Keratinocyte (primary cell): Measurements from ENCODE around the gene DKK3. TPM values are rescaled to one million over a fixed set of nuclear protein-coding genes. Genes with fewer than 3 reads are reported as not detected.

ENCODE experiments used
- DNase-seq: peaks from one replicate; pipeline ENCODE4 v3.0.0-alpha.2; 2011; ENCODE audit warnings: low read depth, missing footprints, low spot score
- FAIRE-seq: peaks from 2 replicates; lab custom pipeline; 2011; peaks lifted over from hg19 to GRCh38; lab: Jason Lieb, UNC
- H2AFZ ChIP-seq: 2 replicates; pipeline ENCODE4 v1.6.0; 2012; ENCODE audit warnings: low read length, control low read depth, inconsistent platforms; ENCODE audit not compliant: control insufficient read depth
- H3K27ac ChIP-seq: 2 replicates; pipeline ENCODE4 v1.5.1; 2011; ENCODE audit warnings: low read length; ENCODE audit not compliant: control insufficient read depth, insufficient read depth
- H3K27me3 ChIP-seq: 3 replicates; pipeline ENCODE4 v1.6.0; 2011; ENCODE audit warnings: low read length; ENCODE audit not compliant: control insufficient read depth, insufficient read depth; ENCODE audit errors: extremely low read depth
- H3K36me3 ChIP-seq, 2 experiments: 2 replicates in 1 of 2; 3 replicates in 1 of 2; pipeline ENCODE4 v1.5.1; 2011; ENCODE audit warnings: low read length in 2 of 2, mild to moderate bottlenecking in 1 of 2; ENCODE audit not compliant: control insufficient read depth in 2 of 2, insufficient read depth in 2 of 2; ENCODE audit errors: extremely low read depth in 1 of 2
- H3K4me1 ChIP-seq: 3 replicates; pipeline ENCODE4 v1.5.1; 2011; ENCODE audit warnings: low read length; ENCODE audit not compliant: control insufficient read depth, insufficient read depth; ENCODE audit errors: extremely low read depth
- H3K4me2 ChIP-seq: 3 replicates; pipeline ENCODE4 v1.6.0; 2011; ENCODE audit warnings: low read depth, low read length; ENCODE audit not compliant: control insufficient read depth, insufficient read depth; ENCODE audit errors: extremely low read depth
- H3K4me3 ChIP-seq, 3 experiments: fragments of 200-600 bp in 1 of 3; sonication (generic) in 1 of 3; 2 replicates in 2 of 3; 3 replicates in 1 of 3; pipeline ENCODE4 v1.5.1; 2011 to 2016; ENCODE audit warnings: low read length in 3 of 3, mild to moderate bottlenecking in 3 of 3, control low read depth in 2 of 3, inconsistent platforms in 1 of 3, low read depth in 1 of 3, mixed read lengths in 1 of 3, mixed run types in 1 of 3, moderate library complexity in 1 of 3; ENCODE audit not compliant: control insufficient read depth in 2 of 3, insufficient read depth in 2 of 3; ENCODE audit errors: extremely low read depth in 1 of 3
- H3K79me2 ChIP-seq: 2 replicates; pipeline ENCODE4 v1.6.0; 2012; ENCODE audit warnings: low read length; ENCODE audit not compliant: control insufficient read depth, insufficient read depth
- H3K9ac ChIP-seq: 3 replicates; pipeline ENCODE4 v1.6.0; 2011; ENCODE audit warnings: low read length; ENCODE audit not compliant: control insufficient read depth, insufficient read depth; ENCODE audit errors: extremely low read depth
- H3K9me1 ChIP-seq: 3 replicates; pipeline ENCODE4 v1.6.0; 2011; ENCODE audit warnings: low read length; ENCODE audit not compliant: control insufficient read depth, insufficient read depth; ENCODE audit errors: extremely low read depth
- H3K9me3 ChIP-seq: 2 replicates; pipeline ENCODE4 v1.5.1; 2012; ENCODE audit warnings: low read depth, low read length; ENCODE audit not compliant: control insufficient read depth
- H4K20me1 ChIP-seq: 3 replicates; pipeline ENCODE4 v1.6.0; 2011; ENCODE audit warnings: low read length; ENCODE audit not compliant: control insufficient read depth, insufficient read depth; ENCODE audit errors: extremely low read depth
- EZH2 ChIP-seq: IDR thresholded peaks from one replicate; pipeline ENCODE4 v1.6.1; 2012; ENCODE audit warnings: inconsistent platforms, mild to moderate bottlenecking, low read length, moderate library complexity
- dilution Hi-C: fragments of 300-500 bp; cut with MboI; formaldehyde crosslinking; loops from one replicate; pipeline ENCODE4 v1.7.0; 2020; ENCODE audit warnings: low sequenced_read_pairs; ENCODE audit not compliant: extremely low pct_ligation_motif_present
- polyA plus RNA-seq, 5 experiments: library from polyadenylated mRNA; depleted of rRNA in 3 of 5; stranded (reverse) in 3 of 5; stranded (forward) in 1 of 5; unstranded in 1 of 5; fragments of >200 nt; gene quantifications; 1 replicate in 1 of 5; 2 replicates in 3 of 5; 3 replicates in 1 of 5; pipeline versions ENCODE4 v1.2.1 to v1.2.3, GENCODE V29; 2011 to 2012; ENCODE audit warnings: missing spikeins in 2 of 5, low read depth in 1 of 5, low replicate concordance in 1 of 5
- TF ChIP-seq, protein P1 (sequence below), 3 experiments: IDR thresholded peaks in 1 of 3; conservative IDR thresholded peaks in 1 of 3; optimal IDR thresholded peaks in 1 of 3; 2 replicates in 2 of 3; 3 replicates in 1 of 3; pipeline versions ENCODE3 to v1.5.1; 2011; ENCODE audit warnings: low read length in 3 of 3, mild to moderate bottlenecking in 3 of 3, moderate library complexity in 2 of 3, control low read depth in 1 of 3, inconsistent platforms in 1 of 3; ENCODE audit not compliant: insufficient read depth in 2 of 3; ENCODE audit errors: extremely low read depth in 1 of 3

DKK3 gene
- polyA plus RNA-seq, 1 donor (not counting 4 experiments of a cell fraction or from before 2014, with no cell fraction given), result 712 TPM

GRCh38 chr11:12050470-12051286 lies 42.3 kb upstream of the DKK3 start:
- no peak overlapping the region for H2AFZ ChIP-seq
- no peak overlapping the region for H3K9ac ChIP-seq
- no peaks in the 10 kb centered on the region for H3K9me1 ChIP-seq
- dilution Hi-C loops, result no loop called here
- H3K4me2 ChIP-seq, result no peak overlapping the region
- no peak for TF ChIP-seq EZH2
- TF ChIP-seq, protein P1, sequence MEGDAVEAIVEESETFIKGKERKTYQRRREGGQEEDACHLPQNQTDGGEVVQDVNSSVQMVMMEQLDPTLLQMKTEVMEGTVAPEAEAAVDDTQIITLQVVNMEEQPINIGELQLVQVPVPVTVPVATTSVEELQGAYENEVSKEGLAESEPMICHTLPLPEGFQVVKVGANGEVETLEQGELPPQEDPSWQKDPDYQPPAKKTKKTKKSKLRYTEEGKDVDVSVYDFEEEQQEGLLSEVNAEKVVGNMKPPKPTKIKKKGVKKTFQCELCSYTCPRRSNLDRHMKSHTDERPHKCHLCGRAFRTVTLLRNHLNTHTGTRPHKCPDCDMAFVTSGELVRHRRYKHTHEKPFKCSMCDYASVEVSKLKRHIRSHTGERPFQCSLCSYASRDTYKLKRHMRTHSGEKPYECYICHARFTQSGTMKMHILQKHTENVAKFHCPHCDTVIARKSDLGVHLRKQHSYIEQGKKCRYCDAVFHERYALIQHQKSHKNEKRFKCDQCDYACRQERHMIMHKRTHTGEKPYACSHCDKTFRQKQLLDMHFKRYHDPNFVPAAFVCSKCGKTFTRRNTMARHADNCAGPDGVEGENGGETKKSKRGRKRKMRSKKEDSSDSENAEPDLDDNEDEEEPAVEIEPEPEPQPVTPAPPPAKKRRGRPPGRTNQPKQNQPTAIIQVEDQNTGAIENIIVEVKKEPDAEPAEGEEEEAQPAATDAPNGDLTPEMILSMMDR (optimal IDR thresholded peaks at IDR 0.05 in 1 of 3, IDR thresholded peaks at IDR 0.05 in 1 of 3, conservative IDR thresholded peaks at IDR 0.05 in 1 of 3; ENCODE audit: extremely low read depth in 1 of 3, insufficient read depth in 2 of 3, low read length in 3 of 3), result no peak
- no peaks in the 10 kb centered on the region for H3K79me2 ChIP-seq
- H3K27ac ChIP-seq, result no peak overlapping the region
- H3K4me1 ChIP-seq, result peaks cover 5% of the 10 kb centered on the region
- no peaks in the 10 kb centered on the region for H3K27me3 ChIP-seq
- DNase-seq (no peak), FAIRE-seq (no peak)
- no peak overlapping the region for H3K4me3 ChIP-seq
- H4K20me1 ChIP-seq, result no peaks in the 10 kb centered on the region
- no peaks in the 10 kb centered on the region for H3K36me3 ChIP-seq
- H3K9me3 ChIP-seq, result no peaks in the 10 kb centered on the region

DNA sequence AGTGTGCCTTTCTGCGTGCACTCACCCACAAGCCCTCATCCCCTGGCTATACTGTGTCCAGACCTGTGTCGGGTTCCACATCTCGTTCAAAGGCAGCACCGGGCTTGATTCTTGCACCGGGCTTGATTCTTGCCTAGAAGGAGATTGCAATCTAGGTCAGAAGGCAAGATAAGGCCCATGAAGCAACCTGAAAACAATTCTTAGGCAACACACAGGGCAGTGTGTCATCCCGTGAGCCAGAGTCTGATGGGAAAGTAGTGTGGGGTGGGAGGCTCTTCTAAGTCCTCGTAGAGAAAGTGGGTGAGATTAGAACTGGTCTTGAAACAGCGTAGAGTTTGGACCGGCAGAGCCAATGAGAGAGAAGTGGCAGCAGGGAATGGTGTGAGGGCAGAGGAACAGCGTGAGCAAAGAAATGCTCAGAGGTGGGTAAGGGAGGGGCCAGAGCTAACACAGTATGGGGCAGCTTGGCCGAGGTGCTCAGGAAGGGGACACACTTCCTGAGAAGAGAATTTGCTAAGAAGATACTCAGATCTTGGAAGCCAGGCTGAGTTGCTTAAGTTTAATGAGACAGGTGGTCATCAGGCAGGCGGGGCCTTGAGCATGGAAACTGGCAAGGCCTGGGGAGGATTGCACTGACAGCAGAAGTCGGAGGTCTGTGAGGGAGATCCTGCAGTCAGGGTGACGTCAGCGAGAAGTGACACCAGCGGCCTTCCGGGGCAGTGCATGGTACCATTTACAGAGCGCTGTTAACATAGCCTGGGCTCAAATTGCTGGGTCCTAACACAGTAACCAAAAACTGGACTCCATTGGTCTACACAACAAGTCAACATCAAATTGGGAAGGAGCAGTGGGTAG lies 40.7 kb upstream of the DKK3 start:
- TF ChIP-seq, protein P1 (optimal IDR thresholded peaks at IDR 0.05 in 1 of 3, IDR thresholded peaks at IDR 0.05 in 1 of 3, conservative IDR thresholded peaks at IDR 0.05 in 1 of 3; ENCODE audit: extremely low read depth in 1 of 3, insufficient read depth in 2 of 3, low read length in 3 of 3), result no peak
- TF ChIP-seq EZH2, result no peak
- dilution Hi-C loops, result no loop called here
- FAIRE-seq, result no peak

More for the DNA sequence above, 40.7 kb upstream of the DKK3 start:
- H3K36me3 ChIP-seq, result no peaks in the 10 kb centered on the region
- no peak for DNase-seq
- no peak overlapping the region for H3K4me2 ChIP-seq
- H3K27ac ChIP-seq, result no peak overlapping the region
- H3K4me1 ChIP-seq, result peaks cover 17% of the 10 kb centered on the region
- H4K20me1 ChIP-seq, result no peaks in the 10 kb centered on the region
- no peak overlapping the region for H2AFZ ChIP-seq
- no peaks in the 10 kb centered on the region for H3K9me3 ChIP-seq
- H3K4me3 ChIP-seq, result no peak overlapping the region
- H3K79me2 ChIP-seq, result no peaks in the 10 kb centered on the region
- no peak overlapping the region for H3K9ac ChIP-seq
- no peaks in the 10 kb centered on the region for H3K9me1 ChIP-seq
- H3K27me3 ChIP-seq, result no peaks in the 10 kb centered on the region
